Skin epidermis (tissue), 12 donors: ENCODE results near the gene TFCP2L1.
"Not testable (repeated sequence)": the region's sequence is repeated elsewhere in the genome, so short reads cannot be mapped to it uniquely, and the experiment has no call there.

Source experiments
- H3K27ac ChIP-seq, 21 experiments: fragments of 200-600 bp; sonication (generic) in 11 of 21; one replicate each; pipeline ENCODE4 v1.5.0; 2020; ENCODE audit warnings: mild to moderate bottlenecking in 3 of 21, inconsistent platforms in 2 of 21, moderate library complexity in 2 of 21
- H3K4me3 ChIP-seq, 7 experiments: fragments of 200-600 bp; sonication (generic) in 2 of 7; one replicate each; pipeline ENCODE4 v1.5.0; 2020; ENCODE audit warnings: inconsistent platforms in 2 of 7, mild to moderate bottlenecking in 2 of 7, moderate library complexity in 1 of 7

The TFCP2L1 gene

GRCh38 chr2:121231385-121232000 is 53.5 kb downstream of the TFCP2L1 start:
- no peak overlapping the region for H3K4me3 ChIP-seq
- no peak overlapping the region for H3K27ac ChIP-seq

GRCh38 chr2:121228521-121228920 is 56.5 kb downstream of the TFCP2L1 start:
- H3K27ac ChIP-seq: no peak overlapping the region

DNA sequence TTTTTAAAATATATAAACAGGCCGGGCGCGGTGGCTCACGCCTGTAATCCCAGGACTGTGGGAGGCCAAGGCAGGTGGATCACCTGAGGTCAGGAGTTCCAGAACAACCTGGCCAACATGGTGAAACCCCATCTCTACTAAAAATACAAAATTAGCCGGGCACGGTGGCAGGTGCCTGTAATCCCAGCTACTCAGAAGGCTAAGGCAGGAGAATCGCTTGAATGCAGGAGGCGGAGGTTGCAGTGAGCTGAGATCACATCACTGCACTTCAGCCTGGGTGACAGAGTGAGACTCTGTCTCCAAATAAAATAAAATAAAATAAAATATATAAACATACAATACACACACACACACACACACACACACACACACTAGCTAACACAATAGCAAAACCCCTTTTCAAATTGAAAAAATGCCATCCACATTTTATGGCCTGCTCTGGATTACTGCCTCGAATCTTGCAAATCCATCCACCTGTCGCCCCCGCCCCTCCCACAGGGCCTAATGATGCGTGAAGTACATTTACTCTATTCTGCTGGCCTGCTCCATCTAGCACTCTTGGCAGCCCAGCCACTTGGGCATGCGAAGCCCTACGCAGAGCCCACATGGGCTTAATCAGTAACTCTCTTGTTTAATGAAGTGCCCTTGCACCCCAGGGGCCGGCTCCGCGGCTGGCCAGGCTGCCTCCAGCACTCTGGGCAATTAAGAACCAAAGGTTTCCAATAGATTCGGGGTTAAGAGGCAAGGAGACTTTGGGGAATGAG is 57.4 kb downstream of the TFCP2L1 start:
- not testable (repeated sequence) for H3K27ac ChIP-seq

More at GRCh38 chr2:121228521-121228920, 56.5 kb downstream of the TFCP2L1 start:
- H3K4me3 ChIP-seq: no peak overlapping the region

GRCh38 chr2:121225681-121226080 is 59.3 kb downstream of the TFCP2L1 start:
- not testable (repeated sequence) for H3K4me3 ChIP-seq, H3K27ac ChIP-seq

More for the DNA sequence above, 57.4 kb downstream of the TFCP2L1 start:
- not testable (repeated sequence) for H3K4me3 ChIP-seq

GRCh38 chr2:121220995-121221394 is 64.0 kb downstream of the TFCP2L1 start:
- Histone ChIP-seq H3K4me3 (no peak overlapping the region), H3K27ac (no peak overlapping the region)

- Histone ChIP-seq H3K27ac (no peak overlapping the region), H3K4me3 (no peak overlapping the region)
These were observed 65.1 kb downstream of the TFCP2L1 start for GRCh38 chr2:121219866-121220265.

- no peak overlapping the region for H3K4me3 ChIP-seq
- no peak overlapping the region for H3K27ac ChIP-seq
These were observed 66.5 kb downstream of the TFCP2L1 start for GRCh38 chr2:121218386-121218938.

DNA sequence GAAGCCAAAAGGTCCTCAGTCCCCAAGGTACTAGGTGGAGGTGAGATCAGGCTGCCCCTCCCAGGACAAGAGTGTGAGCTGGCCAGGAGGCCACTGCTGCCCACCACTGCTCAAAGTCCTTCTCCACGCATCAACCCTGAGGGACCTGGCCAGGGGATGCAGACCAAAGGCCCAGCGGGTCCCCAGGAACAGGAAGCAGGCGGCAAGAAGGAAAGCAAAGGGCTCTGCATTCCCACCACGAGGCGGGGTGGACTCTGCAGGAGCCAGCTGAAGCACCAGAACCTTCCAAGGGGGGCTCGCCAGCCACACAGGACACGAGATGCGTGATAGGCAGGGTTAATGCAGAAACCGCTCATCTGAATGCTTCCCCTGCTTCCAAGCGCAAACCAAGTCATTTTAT is 67.4 kb downstream of the TFCP2L1 start:
- H3K4me3 ChIP-seq: no peak overlapping the region
- H3K27ac ChIP-seq: no peak overlapping the region

- Histone ChIP-seq H3K27ac (no peak overlapping the region), H3K4me3 (no peak overlapping the region)
These were observed 70.7 kb downstream of the TFCP2L1 start for GRCh38 chr2:121214296-121214695.

- Histone ChIP-seq H3K4me3 (no peak overlapping the region), H3K27ac (no peak overlapping the region)
These were observed 71.6 kb downstream of the TFCP2L1 start for GRCh38 chr2:121213386-121213785.

GRCh38 chr2:121212661-121213325 is 72.2 kb downstream of the TFCP2L1 start:
- no peak overlapping the region for H3K4me3 ChIP-seq
- H3K27ac ChIP-seq: no peak overlapping the region

- H3K27ac ChIP-seq: peak overlapping the region in 2 of 21 experiments; percentile 25 to 34
- no peak overlapping the region for H3K4me3 ChIP-seq
These were observed 73.3 kb downstream of the TFCP2L1 start for GRCh38 chr2:121211689-121212151.

GRCh38 chr2:121211251-121211650 is 73.8 kb downstream of the TFCP2L1 start:
- Histone ChIP-seq H3K4me3 (no peak overlapping the region), H3K27ac (peak overlapping the region in 2 of 21 experiments; percentile 25 to 34)

DNA sequence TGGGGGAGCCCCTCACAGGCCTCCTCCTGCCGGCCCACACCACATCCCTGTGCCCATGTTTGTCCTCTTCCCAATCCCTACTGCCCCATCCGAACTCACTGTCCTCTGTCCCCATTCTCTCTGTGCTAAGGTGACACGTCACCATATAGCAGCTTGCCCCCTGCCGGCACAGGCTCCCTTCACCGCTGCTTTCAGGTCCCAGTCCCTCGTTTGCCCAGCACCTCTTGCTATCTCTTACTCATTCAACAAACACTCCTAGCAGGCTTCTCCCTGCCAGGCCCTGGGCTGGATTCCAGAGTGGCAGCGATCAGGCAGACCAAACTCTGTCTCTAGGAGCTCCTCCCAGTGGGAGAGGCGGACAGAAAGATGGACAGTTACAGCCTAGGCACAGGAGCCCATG is 74.3 kb downstream of the TFCP2L1 start:
- Histone ChIP-seq H3K4me3 (no peak overlapping the region), H3K27ac (peak overlapping the region in 1 of 21 experiments; percentile 34)

DNA sequence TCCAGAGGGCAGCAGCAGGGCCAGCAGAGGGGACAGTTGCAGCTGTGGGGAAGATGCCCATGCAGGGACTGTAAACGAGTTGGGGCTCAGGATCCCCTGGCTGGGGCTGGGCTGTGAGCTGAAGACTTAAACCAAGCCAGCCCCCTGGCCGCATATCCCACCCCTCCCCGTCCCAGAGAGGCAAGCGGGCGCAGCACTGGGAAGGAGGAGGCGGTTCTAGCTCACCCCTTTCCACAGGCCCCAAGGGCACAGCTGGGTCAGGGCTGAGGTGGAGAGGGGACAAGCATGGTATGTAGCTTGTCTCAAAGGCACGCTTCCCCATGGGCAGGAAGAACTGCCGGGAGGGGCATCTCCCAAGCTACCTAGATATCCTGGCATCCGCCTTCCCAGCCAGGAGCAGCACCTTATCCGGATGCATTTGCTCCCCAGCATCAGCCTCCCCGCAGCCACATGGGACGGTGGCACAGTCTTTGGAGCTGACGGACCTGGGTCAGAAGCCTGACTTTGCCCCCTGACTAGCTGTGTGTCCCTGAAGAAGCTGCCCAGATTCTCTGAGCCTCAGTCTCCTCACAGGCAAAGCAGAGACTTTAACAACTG is 75.9 kb downstream of the TFCP2L1 start:
- H3K4me3 ChIP-seq: no peak overlapping the region
- H3K27ac ChIP-seq: no peak overlapping the region

GRCh38 chr2:121207494-121207893 is 77.5 kb downstream of the TFCP2L1 start:
- Histone ChIP-seq H3K27ac (no peak overlapping the region), H3K4me3 (no peak overlapping the region)

DNA sequence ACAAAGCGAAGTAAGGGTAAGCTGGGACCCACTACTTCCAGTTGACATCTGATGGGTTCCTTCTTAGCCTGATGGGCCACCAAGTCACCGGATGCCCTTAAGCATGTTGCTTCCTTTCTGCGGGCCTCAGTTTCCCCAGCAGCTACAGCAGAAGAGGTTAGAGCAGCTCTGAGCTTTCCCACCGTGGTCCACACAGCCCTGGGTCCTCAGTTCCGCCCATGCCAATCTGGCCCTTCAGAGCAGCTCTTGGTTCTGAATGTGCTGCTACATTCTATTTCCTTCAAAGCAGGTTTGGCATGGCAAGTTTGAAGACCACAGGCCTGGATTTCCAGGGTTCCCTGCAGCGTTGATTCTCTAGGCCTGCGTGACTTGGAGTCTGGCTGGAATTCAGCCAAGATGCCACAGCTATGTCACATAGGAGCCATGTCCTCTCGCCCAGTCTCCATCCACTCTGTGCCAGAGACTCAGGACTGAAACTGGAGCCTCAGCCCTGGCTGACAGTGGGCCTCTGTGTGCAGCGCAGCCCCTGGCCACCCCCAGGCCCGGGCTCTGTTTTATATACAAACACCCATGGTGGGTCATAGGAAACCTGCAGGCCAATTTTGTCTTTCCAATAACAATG is 79.6 kb downstream of the TFCP2L1 start:
- Histone ChIP-seq H3K27ac (no peak overlapping the region), H3K4me3 (no peak overlapping the region)

GRCh38 chr2:121203591-121204249 is 81.3 kb downstream of the TFCP2L1 start:
- Histone ChIP-seq H3K27ac (no peak overlapping the region), H3K4me3 (no peak overlapping the region)
